Fibroblast of upper back skin (primary cell): Measurements from ENCODE around the gene PLD3.
"Not testable (repeated sequence)": the region's sequence is repeated elsewhere in the genome, so short reads cannot be mapped to it uniquely, and the experiment has no call there.

Experiments
- DNase-seq: peaks from one replicate; pipeline ENCODE4 v3.0.0-alpha.2; 2013

The PLD3 gene

GRCh38 chr19:40348125-40348913, at the start of gene PLD3, which contains the start of gene C19orf47:
Gene PLD3, plus strand, starts transcription at chr19:40348695. Its CDS starts 17,789 bp downstream, at chr19:40366484.
Gene C19orf47, minus strand, starts transcription at chr19:40348397. Its CDS starts 6,540 bp downstream, at chr19:40341857.
- peak; percentile 99 for DNase-seq

- no peak for DNase-seq
Measured at GRCh38 chr19:40300668-40301067, 47.8 kb upstream of the PLD3 start.

- no peak for DNase-seq
Measured at GRCh38 chr19:40302224-40303011, 46.1 kb upstream of the PLD3 start.

GRCh38 chr19:40303765-40304164, 44.7 kb upstream of the PLD3 start:
- DNase-seq = no peak

- peak; percentile 24 for DNase-seq
Measured at GRCh38 chr19:40304306-40304705, 44.2 kb upstream of the PLD3 start.

GRCh38 chr19:40305403-40305802, 43.1 kb upstream of the PLD3 start:
- peak; percentile 86 for DNase-seq

- no peak for DNase-seq
Measured at GRCh38 chr19:40309666-40310065, 38.8 kb upstream of the PLD3 start.

GRCh38 chr19:40312533-40312932, 36.0 kb upstream of the PLD3 start:
- DNase-seq = no peak

GRCh38 chr19:40313229-40313983, 35.1 kb upstream of the PLD3 start:
- no peak for DNase-seq

- DNase-seq = no peak
Measured at GRCh38 chr19:40314656-40315055, 33.8 kb upstream of the PLD3 start.

GRCh38 chr19:40315812-40316470, 32.6 kb upstream of the PLD3 start:
- DNase-seq = no peak

GRCh38 chr19:40317338-40317737, 31.2 kb upstream of the PLD3 start:
- no peak for DNase-seq

- DNase-seq = no peak
Measured at GRCh38 chr19:40320558-40320935, 27.9 kb upstream of the PLD3 start.

- no peak for DNase-seq
Measured at GRCh38 chr19:40321076-40321475, 27.4 kb upstream of the PLD3 start.

- DNase-seq = no peak
Measured at GRCh38 chr19:40321566-40322270, 26.8 kb upstream of the PLD3 start.

GRCh38 chr19:40322271-40322610, 26.3 kb upstream of the PLD3 start:
- DNase-seq = no peak

GRCh38 chr19:40322951-40323615, 25.4 kb upstream of the PLD3 start:
- no peak for DNase-seq

- DNase-seq = no peak
Measured at GRCh38 chr19:40323705-40324104, 24.8 kb upstream of the PLD3 start.

- DNase-seq = no peak
Measured at GRCh38 chr19:40326201-40326600, 22.3 kb upstream of the PLD3 start.

GRCh38 chr19:40331052-40331451, 17.4 kb upstream of the PLD3 start:
- no peak for DNase-seq

GRCh38 chr19:40332669-40333068, 15.8 kb upstream of the PLD3 start:
- DNase-seq = no peak

GRCh38 chr19:40333083-40333482, 15.4 kb upstream of the PLD3 start:
- DNase-seq = not testable (repeated sequence)
